Loucy (cell line): Measurements from ENCODE around the gene RAPH1.

Source experiments
- EZH2phosphoT487 ChIP-seq: fragments of 200-600 bp; IDR thresholded peaks from 2 replicates; pipeline ENCODE4 v1.6.1; 2018; ENCODE audit warnings: antibody characterized with exemption, mild to moderate bottlenecking, moderate library complexity, borderline replicate concordance
- TF ChIP-seq, protein P1 (sequence below): fragments of 200-600 bp; sonication (generic); conservative IDR thresholded peaks from 2 replicates; pipeline ENCODE4 v1.5.1; 2014; ENCODE audit warnings: mild to moderate bottlenecking, antibody characterized with exemption, low read length

GRCh38 chr2:203578759-203579643, 43.9 kb upstream of the RAPH1 start:
- TF ChIP-seq, protein P1, sequence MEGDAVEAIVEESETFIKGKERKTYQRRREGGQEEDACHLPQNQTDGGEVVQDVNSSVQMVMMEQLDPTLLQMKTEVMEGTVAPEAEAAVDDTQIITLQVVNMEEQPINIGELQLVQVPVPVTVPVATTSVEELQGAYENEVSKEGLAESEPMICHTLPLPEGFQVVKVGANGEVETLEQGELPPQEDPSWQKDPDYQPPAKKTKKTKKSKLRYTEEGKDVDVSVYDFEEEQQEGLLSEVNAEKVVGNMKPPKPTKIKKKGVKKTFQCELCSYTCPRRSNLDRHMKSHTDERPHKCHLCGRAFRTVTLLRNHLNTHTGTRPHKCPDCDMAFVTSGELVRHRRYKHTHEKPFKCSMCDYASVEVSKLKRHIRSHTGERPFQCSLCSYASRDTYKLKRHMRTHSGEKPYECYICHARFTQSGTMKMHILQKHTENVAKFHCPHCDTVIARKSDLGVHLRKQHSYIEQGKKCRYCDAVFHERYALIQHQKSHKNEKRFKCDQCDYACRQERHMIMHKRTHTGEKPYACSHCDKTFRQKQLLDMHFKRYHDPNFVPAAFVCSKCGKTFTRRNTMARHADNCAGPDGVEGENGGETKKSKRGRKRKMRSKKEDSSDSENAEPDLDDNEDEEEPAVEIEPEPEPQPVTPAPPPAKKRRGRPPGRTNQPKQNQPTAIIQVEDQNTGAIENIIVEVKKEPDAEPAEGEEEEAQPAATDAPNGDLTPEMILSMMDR: no peak
- no peak for TF ChIP-seq EZH2phosphoT487
